ENCODE data around the gene PHLDA1. TPM values are rescaled to one million over a fixed set of nuclear protein-coding genes. Genes with fewer than 3 reads are reported as not detected.

PHLDA1 gene
- total RNA-seq, 4 donors from 2014 or later = 0.59 to 34.8 (median 6.7) TPM

DNA sequence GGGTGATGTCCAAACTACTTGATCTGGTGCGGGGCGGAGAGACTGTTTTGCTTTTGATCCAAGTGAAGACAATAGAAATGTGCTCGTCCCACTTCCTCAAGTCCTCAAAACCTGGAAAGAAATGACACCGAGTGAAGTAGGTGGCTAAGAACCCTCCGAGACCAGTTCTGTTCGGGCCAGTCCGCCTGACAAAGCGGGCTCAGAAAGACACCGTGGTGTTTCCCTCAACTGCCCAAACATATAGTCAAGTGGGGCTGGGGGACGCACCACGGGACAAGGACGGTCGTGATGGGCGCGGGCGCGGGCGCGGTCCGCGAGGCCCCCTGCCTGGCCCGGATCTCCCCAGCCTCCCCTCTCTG, 1.6 kb downstream of the PHLDA1 start:
- no peak for DNase-seq
- intact Hi-C loops (cut with DNase I; ENCODE audit: low total_unique reads) = no loop called here
- no peaks in the 10 kb centered on the region for H3K27me3 ChIP-seq
- no peaks in the 10 kb centered on the region for H3K9me3 ChIP-seq
- H3K36me3 ChIP-seq = no peaks in the 10 kb centered on the region
- H3K27ac ChIP-seq = peak overlapping the region; percentile 97
- peak overlapping the region; percentile 89 to 98 for H3K4me3 ChIP-seq
- no peaks in the 10 kb centered on the region for H3K4me1 ChIP-seq
- TF ChIP-seq, protein P1, sequence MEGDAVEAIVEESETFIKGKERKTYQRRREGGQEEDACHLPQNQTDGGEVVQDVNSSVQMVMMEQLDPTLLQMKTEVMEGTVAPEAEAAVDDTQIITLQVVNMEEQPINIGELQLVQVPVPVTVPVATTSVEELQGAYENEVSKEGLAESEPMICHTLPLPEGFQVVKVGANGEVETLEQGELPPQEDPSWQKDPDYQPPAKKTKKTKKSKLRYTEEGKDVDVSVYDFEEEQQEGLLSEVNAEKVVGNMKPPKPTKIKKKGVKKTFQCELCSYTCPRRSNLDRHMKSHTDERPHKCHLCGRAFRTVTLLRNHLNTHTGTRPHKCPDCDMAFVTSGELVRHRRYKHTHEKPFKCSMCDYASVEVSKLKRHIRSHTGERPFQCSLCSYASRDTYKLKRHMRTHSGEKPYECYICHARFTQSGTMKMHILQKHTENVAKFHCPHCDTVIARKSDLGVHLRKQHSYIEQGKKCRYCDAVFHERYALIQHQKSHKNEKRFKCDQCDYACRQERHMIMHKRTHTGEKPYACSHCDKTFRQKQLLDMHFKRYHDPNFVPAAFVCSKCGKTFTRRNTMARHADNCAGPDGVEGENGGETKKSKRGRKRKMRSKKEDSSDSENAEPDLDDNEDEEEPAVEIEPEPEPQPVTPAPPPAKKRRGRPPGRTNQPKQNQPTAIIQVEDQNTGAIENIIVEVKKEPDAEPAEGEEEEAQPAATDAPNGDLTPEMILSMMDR (IDR thresholded peaks at IDR 0.05) = no peak
- no peak for TF ChIP-seq POLR2A (IDR thresholded peaks at IDR 0.05)

DNA sequence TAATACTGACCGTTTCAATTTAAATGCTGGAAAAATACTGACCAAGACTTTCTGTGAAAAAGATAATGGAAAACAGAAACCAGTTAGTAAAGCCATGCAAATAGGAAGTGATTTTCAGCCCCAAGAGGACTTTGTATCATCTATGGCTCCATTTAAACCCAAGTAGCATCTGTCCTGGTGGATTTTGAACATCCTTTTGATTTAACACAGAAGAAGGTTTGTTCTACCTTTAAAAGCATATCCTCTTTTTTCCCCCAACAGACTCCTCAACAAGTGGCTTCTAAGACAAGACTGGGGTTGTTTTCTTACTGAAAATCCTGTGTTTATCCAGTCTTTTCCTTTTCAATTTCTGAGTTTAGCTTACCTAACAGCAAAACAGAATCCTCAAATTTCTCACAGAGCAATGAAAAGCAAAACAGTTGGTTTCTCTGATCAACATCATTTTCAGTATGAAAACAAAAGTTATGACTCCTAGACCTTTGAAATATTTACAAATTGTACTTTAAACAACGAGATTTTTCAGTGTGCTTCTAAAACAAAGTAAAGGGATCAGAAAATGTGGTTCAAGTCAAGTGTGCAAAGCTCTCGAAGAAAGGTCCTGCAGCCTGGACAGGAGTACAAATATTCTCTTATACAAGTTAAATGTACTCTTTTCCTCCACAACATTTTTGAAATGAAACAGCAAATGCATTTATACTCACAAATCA, 2.9 kb downstream of the PHLDA1 start:
- Histone ChIP-seq H3K27me3 (no peaks in the 10 kb centered on the region), H3K4me3 (peak overlapping the region in 1 of 2 donors; percentile 89), H3K4me1 (no peaks in the 10 kb centered on the region), H3K9me3 (no peaks in the 10 kb centered on the region), H3K36me3 (no peaks in the 10 kb centered on the region), H3K27ac (peak overlapping the region; percentile 16 to 97)
- intact Hi-C loops (cut with DNase I; ENCODE audit: low total_unique reads) = no loop called here
- TF ChIP-seq POLR2A (IDR thresholded peaks at IDR 0.05) = no peak
- TF ChIP-seq, protein P1 (IDR thresholded peaks at IDR 0.05) = no peak
- DNase-seq = no peak

DNA sequence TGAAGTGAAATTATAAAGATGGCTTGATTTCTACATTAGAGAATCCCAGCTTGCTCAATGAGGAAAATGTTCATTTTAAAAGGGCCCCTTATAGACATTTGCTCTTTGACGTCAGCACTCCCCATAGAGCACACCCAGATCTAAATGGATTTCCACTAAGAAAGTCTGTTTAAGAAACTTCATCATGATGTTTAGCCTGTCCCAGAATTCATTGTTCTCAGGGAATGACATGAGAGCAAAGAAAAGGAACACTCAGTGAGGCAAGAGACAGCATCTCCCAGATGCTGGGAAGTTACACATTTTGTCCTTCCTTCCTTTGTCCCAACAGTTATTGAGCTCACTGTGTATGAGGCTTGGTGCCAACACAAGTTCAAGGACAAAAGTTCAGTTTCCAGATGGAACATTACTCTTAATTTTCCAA, 4.9 kb downstream of the PHLDA1 start:
- no peak for TF ChIP-seq POLR2A (IDR thresholded peaks at IDR 0.05)
- TF ChIP-seq, protein P1 (IDR thresholded peaks at IDR 0.05) = no peak
- Histone ChIP-seq H3K36me3 (no peaks in the 10 kb centered on the region), H3K9me3 (no peaks in the 10 kb centered on the region), H3K27me3 (no peaks in the 10 kb centered on the region), H3K27ac (peak overlapping the region in 1 of 2 donors; percentile 15), H3K4me3 (no peak overlapping the region), H3K4me1 (no peaks in the 10 kb centered on the region)
- no peak for DNase-seq
- intact Hi-C loops (cut with DNase I; ENCODE audit: low total_unique reads) = no loop called here

DNA sequence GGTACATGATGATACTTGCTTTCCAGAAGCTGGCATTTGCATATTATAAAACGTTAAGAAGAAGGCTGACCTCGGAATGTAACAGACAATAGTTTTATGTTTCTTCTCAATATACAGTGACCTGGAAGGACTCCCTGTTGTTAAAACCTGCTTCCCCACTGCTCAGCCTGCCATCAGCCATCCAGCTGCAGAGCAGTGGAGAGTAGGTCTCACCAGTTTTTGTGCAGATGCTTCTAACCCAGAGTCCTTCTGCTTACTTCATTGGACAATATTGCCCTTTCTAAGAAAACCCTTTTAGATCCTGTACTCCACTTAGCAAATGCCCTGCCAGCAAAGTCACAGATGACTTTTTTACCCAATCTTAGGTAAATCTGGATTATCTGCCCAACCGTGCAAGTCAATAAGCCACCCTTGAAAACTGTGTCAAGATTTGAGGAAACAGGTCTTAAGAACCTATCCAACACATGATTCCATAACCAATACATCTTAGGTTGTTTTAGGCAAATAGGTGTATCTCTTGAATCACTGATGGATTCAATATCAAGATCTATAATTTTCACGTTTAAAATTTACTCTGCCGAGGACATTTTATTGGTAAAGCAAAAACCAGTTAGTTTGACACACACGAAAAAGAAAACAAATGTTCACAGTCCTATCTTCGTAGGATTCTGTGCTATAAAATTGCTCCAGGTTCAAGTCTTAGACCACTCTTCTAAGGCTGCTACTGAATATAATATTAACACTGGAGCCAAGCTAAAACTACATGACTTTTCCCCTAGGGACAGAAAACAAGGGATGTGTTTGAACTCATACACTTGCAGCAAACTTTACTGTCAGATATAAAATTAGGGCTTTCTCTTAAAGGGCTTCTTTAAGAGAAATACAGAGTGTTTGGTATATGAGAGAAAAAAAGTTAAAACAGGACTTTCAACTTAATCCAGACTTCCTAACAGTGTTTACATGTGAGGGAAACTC, 5.7 kb downstream of the PHLDA1 start:
- intact Hi-C loops (cut with DNase I; ENCODE audit: low total_unique reads) = no loop called here
- no peak for TF ChIP-seq POLR2A (IDR thresholded peaks at IDR 0.05)
- TF ChIP-seq, protein P1 (IDR thresholded peaks at IDR 0.05) = no peak
- no peaks in the 10 kb centered on the region for H3K27me3 ChIP-seq
- no peak overlapping the region for H3K27ac ChIP-seq
- H3K36me3 ChIP-seq = no peaks in the 10 kb centered on the region
- H3K4me3 ChIP-seq = no peak overlapping the region
- H3K4me1 ChIP-seq = no peaks in the 10 kb centered on the region
- H3K9me3 ChIP-seq = no peaks in the 10 kb centered on the region
- DNase-seq = no peak

All from uterus (tissue), 4 donors.